NCI-H460 (cell line): ENCODE results near the gene PRRC2B. TPM values are rescaled to one million over a fixed set of nuclear protein-coding genes. Genes with fewer than 3 reads are reported as not detected.
"Not testable (repeated sequence)": the region's sequence is repeated elsewhere in the genome, so short reads cannot be mapped to it uniquely, and the experiment has no call there.

Source experiments
- DNase-seq: peaks from one replicate; pipeline ENCODE4 v3.0.0-alpha.2; 2016; ENCODE audit warnings: low read depth; ENCODE audit errors: extremely low read depth
- total RNA-seq: library from RNA; depleted of rRNA; stranded (reverse); fragments of >200 nt; shearing (Covaris generic); gene quantifications from 2 replicates; pipeline ENCODE4 v1.2.3, GENCODE V29; 2014

Gene PRRC2B
- total RNA-seq, 1 experiment from 2014 or later: 77.5 TPM

DNA sequence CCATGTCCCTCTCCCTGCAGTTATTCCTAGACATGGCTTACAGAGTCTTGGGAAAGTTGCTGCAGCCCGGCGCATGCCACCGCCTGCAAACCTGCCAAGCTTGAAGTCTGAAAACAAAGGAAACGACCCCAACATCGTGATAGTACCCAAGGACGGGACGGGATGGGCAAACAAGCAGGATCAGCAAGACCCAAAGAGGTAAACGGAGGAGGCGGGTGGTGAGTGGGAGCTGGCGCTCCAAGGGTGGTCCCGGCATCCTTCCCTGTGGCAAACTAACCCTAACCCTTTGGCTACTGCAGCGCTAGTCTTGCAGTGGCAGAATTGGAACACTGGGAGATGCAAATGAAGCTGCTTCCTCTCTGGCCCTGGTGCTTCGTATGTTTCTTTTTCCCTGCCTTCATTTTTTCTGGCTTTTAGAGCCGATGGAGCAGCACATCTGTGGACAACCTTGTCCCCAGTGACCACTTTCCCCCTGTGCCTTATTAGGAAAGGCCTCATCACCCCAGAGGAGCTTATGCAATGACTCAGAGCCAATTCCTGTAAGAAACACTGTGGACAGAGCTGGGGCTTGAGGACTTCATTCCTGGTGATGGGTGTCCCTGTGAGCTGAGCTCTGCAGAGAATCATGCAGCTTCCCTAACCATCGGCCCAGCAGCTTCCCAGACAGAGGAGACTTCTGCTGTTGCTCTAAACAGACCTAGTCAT lies 38.9 kb downstream of the PRRC2B start:
- DNase-seq: no peak

DNA sequence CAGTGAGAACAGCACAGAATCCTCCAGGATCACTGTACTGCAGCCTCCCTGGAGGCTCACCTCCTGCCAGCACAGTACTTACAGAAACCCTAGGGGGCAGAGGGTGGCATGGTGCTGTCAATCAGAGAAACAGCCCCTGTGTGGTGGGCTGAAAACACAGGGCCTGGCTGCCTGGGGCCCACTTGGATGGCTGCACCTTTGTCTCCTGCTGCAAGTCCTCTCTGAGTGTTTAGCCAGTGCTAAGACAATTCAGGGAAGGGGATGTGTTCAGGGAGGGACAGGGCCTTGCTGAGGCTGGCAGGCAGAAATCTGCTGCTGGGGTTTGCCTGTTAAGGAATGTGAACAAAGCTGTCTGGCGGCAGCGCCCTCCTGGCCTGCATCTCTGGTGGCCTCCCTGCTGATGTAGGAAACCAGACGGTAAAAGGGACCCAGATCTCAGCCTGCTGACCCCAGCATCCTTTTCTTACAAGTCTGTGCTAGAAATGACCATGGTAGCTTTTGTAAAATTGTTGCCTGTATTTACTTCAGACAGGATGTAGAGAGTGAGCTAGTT lies 39.5 kb downstream of the PRRC2B start:
- no peak for DNase-seq

DNA sequence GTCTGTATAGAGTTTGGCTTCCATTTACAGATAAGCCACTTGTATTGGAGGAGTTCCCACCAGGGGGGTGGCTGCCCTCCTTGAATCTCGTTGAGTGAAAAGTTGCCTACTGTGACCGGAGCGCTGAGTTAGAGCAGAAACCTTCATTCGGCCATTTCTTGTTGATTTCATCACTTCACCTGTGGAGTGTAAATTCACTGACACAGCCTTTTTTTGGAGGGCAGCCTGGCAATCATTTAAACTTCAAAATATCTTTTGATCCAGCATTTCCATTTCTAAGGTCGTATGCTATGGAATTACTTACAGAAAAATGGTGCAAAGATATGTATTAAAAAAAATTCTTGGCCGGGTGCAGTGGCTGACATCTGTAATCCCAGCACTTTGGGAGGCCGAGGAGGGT lies 40.8 kb downstream of the PRRC2B start:
- no peak for DNase-seq

DNA sequence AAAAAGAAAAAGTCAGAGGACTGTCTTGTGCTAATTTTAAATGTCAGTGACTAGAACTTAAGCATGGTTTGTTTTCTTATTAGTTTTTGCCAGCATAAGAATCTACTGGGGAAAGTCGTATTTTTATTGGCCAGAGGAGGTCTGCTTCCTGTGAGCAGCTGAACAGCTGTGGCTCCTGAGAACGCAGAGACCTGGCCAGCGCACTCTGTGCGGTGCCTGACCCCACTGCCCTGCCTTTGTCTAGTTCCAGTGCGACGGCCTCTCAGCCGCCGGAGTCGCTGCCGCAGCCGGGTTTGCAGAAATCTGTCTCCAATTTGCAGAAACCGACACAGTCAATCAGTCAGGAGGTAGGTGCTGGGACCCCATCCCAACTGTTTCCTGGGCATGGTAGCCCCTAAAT lies 42.5 kb downstream of the PRRC2B start:
- DNase-seq: no peak

DNA sequence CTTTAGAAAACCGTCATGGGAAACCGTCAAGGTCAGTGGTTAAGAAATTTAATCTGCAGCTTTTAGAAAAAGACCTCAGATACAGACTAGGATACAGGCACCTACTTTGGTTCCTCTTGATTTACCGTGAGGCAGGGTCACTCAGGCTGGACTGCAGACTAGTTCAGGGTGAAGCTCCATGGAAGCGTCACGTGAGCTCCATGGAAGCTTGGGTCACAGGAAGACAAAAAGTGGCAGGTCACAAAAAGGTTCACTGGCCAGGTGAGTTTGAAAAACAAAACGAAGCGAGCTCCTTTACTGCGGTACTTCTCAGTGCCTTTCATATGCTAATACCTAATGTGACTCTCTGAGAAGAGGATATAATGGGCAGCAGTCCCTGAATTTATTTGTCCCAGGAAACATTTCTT lies 43.0 kb downstream of the PRRC2B start:
- DNase-seq: no peak

DNA sequence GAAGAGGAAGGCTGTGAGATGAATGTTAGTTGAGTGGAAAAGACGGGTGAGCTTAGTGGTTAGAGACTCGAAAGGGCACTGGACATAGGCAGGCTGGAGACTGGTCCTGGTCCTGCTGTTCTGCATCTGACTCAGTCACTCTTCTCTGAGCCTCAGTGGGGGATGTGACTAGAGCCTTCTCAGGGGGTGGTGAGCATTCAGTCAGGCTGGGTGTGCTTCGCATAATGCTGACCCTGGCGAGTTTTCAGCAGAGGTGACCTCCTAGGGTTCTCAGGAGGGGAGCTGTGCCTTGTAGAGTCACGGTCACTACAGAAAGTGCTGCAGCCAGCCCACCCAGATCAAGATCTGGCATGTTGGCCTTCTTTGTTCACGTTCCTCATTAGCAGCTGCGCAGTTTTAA lies 44.3 kb downstream of the PRRC2B start:
- DNase-seq: no peak

DNA sequence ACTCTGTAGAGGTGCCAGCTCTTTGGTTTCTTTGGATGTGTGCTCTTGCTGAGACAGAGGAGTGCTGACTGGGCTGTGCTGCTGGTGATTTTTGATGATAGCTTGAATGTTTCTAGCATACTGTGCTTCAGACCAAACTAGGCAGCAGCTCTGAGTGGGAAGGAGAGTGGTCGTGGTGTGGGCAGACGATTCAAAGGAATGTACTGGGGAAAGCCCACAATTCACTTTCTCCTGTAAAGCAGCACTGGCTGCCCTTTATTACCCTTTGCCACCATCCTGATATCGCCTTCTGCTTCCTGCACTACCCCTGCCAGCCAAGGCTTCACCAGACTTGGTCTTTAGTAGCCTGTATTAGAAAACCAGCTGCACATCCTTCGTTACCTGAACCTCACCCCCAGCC lies 45.3 kb downstream of the PRRC2B start:
- DNase-seq: no peak

DNA sequence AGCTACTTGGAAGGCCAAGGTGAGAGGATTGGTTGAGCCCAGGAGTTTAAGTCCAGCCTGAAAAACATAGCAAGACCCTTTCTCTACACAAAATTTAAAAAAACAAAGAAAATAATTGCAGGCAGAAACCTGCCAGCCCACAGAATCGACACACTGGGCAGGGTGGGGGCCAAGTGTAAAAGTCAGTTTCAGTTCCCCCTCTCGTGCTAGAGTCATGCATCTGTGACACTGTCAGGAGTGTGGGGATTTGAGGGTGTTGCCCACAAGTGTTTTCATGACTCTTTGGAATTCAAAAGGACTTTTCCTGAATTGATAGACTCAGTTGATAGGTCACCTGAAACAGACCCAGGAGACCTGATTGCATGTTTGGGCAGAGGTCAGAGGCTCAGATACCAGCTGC lies 47.6 kb downstream of the PRRC2B start:
- DNase-seq: no peak

DNA sequence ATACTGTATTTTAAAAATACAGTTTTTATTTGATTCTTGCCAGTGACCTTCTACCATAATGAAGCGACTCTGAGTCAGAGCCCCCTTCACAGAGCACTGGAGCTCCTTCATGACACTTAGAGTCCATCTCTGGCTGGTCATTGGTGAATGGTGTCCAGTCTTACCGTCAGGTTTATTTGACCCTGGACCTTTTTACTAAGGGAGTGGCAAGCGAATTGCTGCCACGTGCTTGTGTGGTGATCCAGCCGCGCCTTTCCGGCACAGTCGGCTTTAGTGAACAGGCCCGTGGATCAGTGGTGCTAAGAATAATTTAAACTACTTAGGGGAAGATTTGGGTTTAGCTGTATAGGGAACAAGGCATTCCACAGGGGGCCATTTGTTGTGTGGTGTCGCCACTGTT lies 48.5 kb downstream of the PRRC2B start:
- DNase-seq: no peak

DNA sequence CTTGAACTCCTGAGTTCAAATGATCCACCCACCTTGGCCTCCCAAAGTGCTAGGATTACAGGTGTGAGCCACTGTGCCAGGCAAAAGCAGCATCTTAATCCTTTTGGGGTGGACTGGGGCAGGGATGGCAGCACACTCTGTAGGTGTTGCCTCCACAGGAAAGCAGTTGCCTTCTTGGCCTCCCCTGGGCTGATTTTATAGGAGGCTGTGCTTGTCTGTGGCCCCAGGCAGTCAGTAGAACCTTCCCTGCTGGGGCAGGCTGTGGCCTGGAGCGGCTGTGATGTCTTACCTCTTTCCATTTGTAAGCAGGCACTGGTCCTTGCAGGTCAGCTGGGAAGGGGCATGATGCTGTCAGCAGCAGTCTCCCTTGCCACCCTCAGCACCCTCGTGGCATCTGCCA lies 49.8 kb downstream of the PRRC2B start:
- no peak for DNase-seq

DNA sequence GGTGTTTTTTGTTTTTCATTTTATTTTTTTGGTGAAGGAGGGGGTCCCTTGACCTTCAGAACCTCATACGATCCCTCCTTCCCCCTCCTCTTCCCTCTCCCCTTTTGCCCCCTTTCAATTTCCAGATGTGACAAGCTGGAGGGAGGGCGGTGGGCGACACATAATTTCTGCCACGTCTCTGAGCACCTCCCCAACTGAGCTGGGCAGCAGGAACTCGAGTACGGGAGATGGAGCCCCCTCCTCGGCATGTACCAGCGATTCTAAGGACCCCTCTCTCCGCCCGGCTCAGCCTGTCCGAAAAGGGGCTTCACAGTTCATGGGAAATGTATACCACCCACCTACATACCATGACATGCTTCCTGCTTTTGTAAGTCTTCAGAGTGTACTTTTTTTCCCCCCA lies 52.4 kb downstream of the PRRC2B start:
- no peak for DNase-seq

DNA sequence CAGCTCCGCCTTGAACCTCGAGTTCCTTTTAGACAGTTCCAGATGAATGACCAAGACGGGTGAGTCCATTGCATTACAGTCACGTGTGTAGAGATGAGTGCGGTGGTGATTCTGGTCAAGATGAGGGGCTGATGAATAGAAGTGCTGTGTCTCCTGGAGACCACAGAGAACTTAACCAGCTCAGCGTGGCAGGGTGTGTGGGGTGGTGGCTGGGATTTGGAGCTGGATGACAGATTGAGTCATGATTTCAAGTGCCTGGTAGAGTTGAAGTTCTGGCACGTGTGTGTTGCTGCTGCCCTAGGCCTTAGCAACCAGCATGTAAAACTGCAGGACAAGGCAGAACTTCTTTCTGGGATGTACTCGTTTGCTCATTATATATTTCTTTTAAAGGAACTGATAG lies 53.3 kb downstream of the PRRC2B start:
- DNase-seq: no peak

DNA sequence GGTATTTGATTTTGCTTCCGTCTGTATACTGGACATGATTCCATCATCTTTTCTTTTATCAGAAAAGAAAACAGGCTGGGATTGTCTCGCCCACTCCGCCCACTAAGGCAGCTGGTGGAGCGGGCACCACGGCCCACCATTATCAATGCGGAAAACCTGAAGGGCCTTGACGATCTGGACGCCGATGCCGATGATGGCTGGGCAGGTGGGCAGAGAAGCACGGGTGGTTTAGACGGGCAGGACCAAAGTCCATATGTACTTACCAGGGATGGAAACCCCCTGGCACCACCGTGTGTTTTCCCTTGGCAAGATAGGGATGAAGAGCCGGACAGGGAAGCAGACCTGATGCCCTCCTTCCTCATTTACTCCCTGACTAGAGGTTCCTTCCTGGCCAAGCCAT lies 53.7 kb downstream of the PRRC2B start:
- DNase-seq: no peak

DNA sequence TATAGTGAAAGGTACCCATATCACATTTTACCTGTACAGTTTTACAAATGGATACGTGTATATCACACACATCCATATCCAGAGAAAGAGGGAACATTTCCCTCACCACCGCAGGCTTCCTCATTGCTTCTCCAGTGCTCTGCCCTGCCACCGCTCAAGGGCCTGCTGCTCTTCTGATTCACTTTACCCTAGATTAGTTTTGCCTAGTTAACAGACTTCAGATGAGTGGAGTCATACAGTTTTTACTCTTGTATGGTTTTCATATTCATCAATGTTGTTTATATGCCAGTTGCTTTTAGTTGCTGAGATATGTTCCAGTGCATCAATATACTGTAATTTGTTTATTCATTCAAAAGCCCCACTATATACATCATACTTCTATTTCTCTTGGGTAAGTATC lies 54.9 kb downstream of the PRRC2B start:
- no peak for DNase-seq

DNA sequence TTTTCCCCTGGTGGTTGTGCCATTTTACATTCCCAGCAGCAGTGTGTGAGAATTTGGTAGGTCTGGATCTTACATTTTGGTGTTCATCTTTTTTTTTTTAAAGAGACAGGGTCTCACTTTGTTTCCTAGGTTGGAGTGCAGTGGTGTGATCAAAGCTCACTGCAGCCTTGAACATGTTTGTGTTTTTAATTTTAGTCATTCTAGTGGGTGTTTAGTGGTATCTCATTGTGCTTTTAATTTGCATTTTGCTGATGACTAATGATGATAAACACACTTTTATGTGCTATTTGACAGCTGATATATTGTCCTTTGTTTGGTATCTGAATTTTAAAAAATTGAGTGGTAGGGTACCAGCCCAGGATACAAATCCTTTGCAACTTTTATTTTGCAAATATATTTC lies 55.4 kb downstream of the PRRC2B start:
- no peak for DNase-seq

DNA sequence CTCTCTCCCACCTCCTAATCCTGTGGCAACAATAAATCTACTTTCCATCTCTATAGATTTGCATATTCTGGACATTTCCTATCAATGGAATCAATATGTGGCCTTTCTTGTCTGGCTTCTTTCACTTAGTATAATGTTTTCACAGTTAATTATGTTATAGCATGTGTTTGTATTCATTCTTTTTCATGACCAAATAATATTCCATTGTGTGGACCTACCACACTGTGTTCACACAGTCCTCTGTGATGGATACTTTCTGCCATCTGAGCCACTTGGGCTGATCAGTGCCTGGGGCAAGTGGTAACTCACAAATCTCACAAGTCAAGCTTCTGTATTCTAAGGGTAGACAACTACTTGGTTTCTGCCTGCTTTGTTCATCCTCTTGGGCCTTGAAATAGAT lies 60.1 kb downstream of the PRRC2B start:
- DNase-seq: no peak

DNA sequence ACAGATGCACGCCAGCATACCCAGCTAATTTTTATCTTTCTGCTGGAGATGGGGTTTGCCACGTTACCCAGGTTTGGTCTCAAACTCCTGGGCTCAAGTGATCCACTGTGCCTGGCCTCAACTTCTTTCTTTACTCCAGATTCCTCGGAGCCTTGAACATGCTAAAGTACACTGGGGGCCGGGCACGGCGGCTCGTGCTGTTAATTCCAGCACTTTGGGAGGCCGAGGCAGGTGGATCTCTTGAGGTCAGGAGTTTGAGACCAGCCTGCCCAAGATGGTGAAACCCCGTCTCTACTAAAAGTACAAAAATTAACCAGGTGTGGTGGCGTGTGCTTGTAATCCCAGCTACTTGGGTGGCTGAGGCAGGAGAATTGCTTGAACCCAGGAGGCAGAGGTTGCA lies 61.8 kb downstream of the PRRC2B start:
- not testable (repeated sequence) for DNase-seq

DNA sequence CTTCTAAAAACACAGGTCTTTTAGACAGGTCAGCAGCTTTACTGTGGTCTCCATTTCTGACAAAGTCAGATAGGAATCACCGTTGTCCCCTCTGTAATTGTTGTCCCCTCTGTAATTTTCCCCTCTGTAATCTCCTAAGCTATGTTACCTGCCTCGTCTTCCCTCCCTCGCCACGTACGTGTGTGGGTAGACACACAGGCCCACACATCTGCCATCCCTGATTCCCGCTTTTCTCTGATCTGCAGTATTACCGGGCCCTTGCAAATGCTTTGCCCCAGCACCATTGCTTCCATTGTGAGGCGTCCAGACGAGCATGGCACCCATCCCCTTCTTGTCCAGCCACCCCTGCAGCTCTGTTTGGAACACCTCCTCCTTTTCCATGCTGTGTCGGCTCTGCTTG lies 63.9 kb downstream of the PRRC2B start:
- DNase-seq: no peak

DNA sequence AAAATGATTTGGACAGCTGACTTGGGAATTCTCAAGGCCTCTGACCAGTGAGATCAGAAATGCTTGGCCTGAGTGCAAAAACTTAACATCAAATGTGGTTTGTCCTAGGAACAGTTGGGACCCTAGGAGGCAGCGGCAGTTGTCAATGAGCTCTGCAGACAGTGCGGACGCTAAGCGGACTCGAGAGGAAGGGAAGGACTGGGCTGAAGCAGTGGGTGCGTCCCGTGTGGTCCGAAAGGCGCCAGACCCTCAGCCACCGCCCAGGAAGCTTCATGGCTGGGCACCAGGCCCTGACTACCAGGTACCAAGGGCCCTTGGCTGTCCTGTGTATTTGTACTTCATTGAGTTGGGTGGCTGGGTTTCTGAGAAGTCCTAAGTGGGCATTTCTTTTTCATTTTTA lies 65.2 kb downstream of the PRRC2B start:
- no peak for DNase-seq

DNA sequence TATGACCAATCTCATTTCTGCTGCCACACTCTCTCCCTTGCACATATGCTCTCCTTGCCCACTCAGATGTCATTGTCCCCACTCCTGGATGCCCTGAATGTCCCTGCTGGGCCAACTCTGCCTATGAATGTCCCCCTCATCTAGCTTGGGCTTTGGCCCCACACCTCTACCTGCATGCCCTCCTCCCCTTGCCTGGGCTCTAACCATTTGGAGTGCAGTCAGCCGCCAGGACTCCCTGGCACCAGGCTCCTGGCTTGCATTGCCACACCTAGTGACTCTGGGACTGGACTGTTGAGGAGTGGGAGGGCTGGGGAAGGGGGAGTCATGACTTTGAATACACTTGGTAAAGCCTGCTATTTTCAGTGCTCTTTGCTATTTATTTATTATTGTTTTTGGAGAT lies 67.3 kb downstream of the PRRC2B start:
- DNase-seq: no peak

DNA sequence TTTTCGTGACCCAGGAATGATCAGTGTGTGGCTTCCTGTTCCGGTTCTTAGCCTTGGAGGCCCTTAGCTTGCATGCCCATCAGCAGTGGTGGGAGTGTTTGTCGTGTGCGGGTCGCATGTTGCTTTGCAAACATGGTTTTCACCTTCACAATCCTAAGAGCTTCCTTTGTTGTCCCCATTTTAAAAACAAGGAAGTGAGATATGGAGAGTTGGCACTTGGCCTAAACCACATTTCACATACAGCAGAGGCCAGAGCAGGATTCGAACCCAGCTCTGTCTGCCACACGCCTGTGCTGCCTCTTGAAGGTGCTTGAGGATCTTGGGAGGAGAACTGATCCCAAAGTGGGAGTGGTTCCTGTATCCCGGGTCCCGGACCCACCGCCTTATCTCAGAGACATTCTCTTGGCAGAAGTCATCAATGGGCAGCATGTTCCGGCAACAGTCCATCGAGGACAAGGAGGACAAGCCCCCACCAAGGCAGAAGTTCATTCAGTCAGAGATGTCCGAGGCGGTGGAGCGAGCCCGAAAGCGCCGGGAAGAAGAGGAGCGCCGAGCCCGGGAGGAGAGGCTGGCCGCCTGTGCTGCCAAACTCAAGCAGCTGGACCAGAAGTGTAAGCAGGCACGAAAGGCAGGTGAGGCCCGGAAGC lies 70.6 kb downstream of the PRRC2B start:
- no peak for DNase-seq

DNA sequence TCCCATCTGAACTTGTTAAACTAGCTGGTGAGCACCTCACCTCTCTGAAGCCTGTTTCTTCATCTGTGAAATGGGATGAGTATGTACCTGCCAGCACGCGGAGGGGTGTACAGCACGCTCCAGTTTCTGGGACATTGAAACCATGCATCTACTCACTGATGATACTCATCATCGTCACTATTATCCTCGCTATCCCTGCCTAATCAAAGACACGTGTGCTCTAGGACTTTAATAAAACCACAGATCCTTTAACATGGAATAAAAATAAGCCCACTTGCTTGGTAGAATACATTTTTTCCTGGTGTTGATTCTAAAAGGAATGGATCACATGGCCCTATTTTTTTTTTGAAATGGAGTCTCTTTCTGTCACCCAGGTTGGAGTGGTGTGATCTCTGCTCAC lies 71.5 kb downstream of the PRRC2B start:
- no peak for DNase-seq
